Measurements from ENCODE around the gene KRTAP10-10.
"Not testable (repeated sequence)": the region's sequence is repeated elsewhere in the genome, so short reads cannot be mapped to it uniquely, and the experiment has no call there.

KRTAP10-10 gene, protein sequence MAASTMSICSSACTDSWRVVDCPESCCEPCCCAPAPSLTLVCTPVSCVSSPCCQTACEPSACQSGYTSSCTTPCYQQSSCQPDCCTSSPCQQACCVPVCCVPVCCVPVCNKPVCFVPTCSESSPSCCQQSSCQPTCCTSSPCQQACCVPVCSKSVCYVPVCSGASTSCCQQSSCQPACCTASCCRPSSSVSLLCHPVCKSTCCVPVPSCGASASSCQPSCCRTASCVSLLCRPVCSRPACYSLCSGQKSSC

GRCh38 chr21:44637018-44637850, at the start of gene KRTAP10-10:
Gene KRTAP10-10 (plus strand): TSS chr21:44637356. CDS start chr21:44637418, 62 bp downstream.
- no peak for DNase-seq (ENCODE audit: low read depth)

DNA sequence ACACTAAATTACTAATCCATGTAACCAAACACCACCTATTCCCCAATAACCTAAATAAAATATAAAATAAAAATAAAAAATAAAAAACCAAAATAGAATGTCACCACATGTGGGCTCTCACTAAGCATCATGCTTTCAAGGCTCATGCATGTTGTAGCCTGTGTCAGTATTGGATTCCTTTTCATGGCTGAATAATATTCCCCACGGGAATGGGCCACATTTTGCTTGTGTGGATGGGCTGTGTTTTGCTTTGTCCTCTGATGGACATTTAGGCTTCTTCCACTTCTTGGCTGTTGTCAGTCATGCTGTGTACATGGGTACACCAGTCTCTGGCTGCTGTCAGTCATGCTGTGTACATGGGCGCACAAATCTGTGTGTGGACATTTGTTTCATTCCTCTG, 48.1 kb upstream of the KRTAP10-10 start:
- DNase-seq (ENCODE audit: low read depth) = no peak

GRCh38 chr21:44589586-44590305, 47.4 kb upstream of the KRTAP10-10 start:
- no peak for DNase-seq (ENCODE audit: low read depth)

DNA sequence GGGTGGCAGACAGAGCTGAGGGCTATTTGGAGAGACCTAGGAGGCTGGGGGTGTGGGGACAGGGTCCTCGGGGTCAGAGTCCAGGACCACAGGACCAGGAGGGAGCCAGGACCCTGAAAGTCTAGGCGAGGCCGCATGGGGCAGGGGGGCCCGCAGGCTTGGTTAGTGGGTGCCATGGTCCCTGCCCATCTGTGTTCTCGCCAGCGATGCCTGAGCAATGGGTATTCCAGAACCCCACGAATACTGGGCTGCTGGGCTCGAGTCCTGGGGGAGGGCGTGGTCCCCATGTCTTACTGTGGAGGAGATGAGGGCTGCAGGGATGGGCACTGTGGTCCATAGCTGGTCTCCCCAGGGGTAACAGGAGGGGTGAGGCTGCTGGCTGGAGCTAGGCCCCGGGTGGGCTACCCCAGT, 46.8 kb upstream of the KRTAP10-10 start:
- no peak for DNase-seq (ENCODE audit: low read depth)

- DNase-seq (ENCODE audit: low read depth) = not testable (repeated sequence)
These were observed 46.0 kb upstream of the KRTAP10-10 start for GRCh38 chr21:44590897-44591800.

- DNase-seq (ENCODE audit: low read depth) = not testable (repeated sequence)
These were observed 45.4 kb upstream of the KRTAP10-10 start for GRCh38 chr21:44591801-44592130.

GRCh38 chr21:44592446-44593311, 44.5 kb upstream of the KRTAP10-10 start, which contains the start of gene KRTAP10-6:
Gene KRTAP10-6 (minus strand): TSS chr21:44592505. CDS start chr21:44592484, 21 bp downstream.
- DNase-seq (ENCODE audit: low read depth) = no peak

GRCh38 chr21:44593598-44594405, 43.4 kb upstream of the KRTAP10-10 start:
- DNase-seq (ENCODE audit: low read depth) = no peak

DNA sequence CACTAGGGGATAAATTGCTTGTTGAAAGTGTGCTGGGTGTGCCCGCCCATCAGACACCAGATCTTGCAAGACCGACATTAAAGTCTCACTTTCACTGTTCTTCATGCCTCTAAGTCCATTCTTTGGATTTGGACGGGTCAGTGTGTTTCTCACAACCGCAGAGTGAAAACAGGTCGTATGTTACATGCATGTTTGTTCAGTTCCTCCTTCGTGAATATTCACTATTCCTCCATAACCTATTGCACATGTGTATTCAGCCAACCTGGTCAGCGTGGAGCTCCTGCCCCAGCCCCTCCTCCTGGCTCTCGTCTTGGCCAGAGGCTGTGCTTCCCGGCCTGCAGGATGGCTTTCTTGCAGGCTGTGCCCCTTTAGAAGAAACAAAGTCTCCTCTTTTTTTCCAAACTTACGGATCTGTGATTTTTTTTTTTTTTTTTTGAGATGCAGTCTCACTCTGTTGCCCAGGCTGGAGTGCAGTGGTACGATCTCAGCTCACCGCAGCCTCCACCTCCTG, 42.7 kb upstream of the KRTAP10-10 start:
- no peak for DNase-seq (ENCODE audit: low read depth)

DNA sequence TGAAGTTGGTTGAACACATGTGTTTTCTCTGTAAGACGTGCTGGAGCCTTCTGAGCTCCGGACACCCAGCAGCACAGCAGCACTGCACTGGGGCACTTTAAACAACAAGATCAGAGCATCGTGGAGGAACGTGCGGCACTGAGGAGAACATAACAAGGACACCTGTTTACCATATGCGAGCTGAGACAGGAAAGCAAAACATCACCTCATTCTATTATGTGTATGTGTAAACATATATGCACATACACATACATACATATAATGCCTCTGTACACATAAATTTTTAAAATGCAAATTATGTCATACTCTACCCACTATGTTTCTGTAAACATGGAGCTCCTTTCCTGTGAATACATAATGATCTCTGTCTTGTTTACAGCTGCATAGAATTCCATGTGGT, 41.6 kb upstream of the KRTAP10-10 start:
- no peak for DNase-seq (ENCODE audit: low read depth)

GRCh38 chr21:44596068-44596725, 41.0 kb upstream of the KRTAP10-10 start:
- no peak for DNase-seq (ENCODE audit: low read depth)

DNA sequence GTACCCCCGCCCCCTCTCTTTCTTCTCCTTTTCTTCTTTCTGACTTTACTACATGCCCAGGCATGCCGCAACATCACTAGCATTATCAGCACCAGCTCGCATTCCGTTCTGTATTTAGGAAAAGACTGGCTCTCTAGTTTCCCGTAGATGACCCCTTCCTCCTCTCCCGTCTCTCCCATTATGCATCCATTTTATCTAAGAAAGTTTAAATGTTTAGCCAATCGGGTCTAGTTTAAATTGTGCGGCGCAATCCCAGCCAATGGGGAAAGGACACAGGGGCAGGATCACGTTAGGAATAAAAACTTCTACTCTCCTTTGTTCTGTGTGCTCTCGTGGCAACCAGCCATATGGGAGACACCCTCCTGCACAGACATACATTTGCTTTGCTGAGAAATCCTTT, 39.1 kb upstream of the KRTAP10-10 start:
- no peak for DNase-seq (ENCODE audit: low read depth)

DNA sequence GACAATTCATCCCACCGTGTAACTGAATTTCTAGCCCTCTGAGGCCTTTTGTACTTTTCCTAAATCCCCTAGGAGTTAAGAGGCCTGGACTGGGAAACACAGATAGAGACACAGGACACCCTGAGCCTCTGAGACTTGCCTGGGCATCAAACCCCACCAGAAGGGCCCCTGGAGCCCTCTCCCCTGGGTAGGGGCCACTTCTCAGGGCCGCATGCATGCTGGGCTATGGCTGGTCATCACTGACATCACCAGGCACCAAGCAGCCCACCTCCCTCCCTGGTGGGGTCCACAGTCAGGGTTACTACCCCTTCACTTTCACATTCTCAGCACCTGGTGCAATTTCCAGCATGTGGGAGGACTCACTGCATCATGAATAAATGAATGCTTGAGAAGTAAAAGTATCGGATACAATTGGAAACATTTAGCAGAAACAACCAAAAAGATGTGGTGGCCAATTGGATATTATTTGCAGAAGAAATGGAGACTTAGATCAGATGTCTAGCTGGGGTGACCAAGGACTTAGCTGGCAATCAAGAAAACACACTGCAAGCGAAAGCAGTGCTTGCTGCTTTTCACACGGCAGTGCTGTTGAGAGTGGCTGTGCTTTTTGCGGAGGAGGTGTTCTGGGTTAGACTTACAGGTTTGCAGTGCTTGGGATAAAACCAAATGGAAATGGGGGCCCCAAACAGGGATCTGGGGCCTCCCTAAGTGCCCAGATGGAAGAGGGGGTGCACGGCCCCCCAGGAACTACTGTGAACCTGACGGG, 37.7 kb upstream of the KRTAP10-10 start:
- DNase-seq (ENCODE audit: low read depth) = no peak

- not testable (repeated sequence) for DNase-seq (ENCODE audit: low read depth)
These were observed 36.8 kb upstream of the KRTAP10-10 start, which contains the start of gene KRTAP10-7 for GRCh38 chr21:44600118-44600978. Gene KRTAP10-7 (plus strand): TSS chr21:44600597. CDS start chr21:44600622, 25 bp downstream.

DNA sequence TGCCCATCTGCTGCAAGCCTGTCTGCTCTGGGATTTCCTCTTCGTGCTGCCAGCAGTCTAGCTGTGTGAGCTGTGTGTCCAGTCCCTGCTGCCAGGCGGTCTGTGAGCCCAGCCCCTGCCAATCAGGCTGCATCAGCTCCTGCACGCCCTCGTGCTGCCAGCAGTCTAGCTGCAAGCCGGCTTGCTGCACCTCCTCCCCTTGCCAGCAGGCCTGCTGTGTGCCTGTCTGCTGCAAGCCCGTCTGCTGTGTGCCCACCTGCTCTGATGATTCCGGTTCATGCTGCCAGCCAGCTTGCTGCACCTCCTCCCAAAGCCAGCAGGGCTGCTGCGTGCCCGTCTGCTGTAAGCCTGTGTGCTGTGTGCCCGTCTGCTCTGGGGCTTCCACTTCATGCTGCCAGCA, 36.1 kb upstream of the KRTAP10-10 start:
- not testable (repeated sequence) for DNase-seq (ENCODE audit: low read depth)

DNA sequence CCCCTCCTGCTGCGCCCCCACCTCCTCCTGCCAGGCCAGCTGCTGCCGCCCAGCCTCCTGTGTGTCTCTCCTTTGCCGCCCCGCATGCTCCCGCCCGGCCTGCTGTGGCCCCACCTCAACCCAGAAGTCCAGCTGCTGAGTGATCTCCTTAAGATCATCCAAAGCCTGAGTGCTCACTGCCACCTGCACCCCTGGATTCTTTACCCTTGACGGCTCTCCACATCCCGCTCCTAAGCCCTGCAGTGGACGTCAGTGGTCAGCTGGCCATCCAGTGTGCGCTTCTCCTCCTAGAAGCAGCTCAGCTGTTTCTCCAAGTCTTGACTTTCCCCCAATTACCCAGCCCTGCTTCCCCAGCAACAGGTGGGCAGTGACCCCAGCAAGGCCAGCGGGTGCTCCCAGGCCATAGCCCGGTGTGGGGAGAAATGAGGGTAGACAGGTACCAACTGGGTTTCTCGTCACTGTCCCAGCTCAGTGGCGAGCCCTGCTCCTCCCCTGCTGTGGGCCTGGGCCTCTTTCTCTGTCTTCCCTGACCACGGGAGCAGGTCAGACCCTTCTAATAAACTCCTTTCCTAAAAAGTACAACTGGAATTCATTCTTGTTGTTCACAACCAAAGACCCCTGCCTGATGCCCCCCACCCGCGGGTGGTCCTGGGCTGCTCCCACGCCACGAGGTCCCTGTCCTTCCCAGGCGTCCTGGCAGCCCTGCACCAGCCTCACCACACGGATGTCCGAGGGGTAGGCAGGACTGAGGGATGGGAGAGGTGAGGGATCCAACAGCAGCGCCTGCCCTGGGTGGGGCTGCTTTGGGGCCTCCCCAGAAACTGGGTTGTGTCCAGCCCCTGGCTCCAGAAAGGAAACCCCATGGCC, 35.3 kb upstream of the KRTAP10-10 start:
- no peak for DNase-seq (ENCODE audit: low read depth)
